Hepatocyte (in vitro differentiated cells): Measurements from ENCODE around the gene CDH12. TPM values are rescaled to one million over a fixed set of nuclear protein-coding genes. Genes with fewer than 3 reads are reported as not detected.

Experiments used
- DNase-seq: peaks from one replicate; pipeline ENCODE4 v3.0.0-alpha.2; 2016; ENCODE audit warnings: low spot score
- H2AFZ ChIP-seq: fragments of 200-600 bp; sonication (generic); 2 replicates; pipeline ENCODE4 v1.6.0; 2016; ENCODE audit warnings: antibody characterized with exemption, mild to moderate bottlenecking
- H3K27ac ChIP-seq: fragments of 200-600 bp; sonication (generic); 2 replicates; pipeline ENCODE4 v1.5.1; 2016; ENCODE audit warnings: mild to moderate bottlenecking
- H3K27me3 ChIP-seq: fragments of 200-600 bp; sonication (generic); 2 replicates; pipeline ENCODE4 v1.6.1; 2016
- H3K36me3 ChIP-seq: fragments of 200-600 bp; sonication (generic); replicated peaks from 2 replicates; pipeline ENCODE4 v1.5.1; 2016; ENCODE audit warnings: low read depth; ENCODE audit not compliant: insufficient read depth
- H3K4me1 ChIP-seq: fragments of 200-600 bp; sonication (generic); 2 replicates; pipeline ENCODE4 v1.5.1; 2016; ENCODE audit warnings: mild to moderate bottlenecking, moderate library complexity; ENCODE audit not compliant: insufficient read depth
- H3K4me2 ChIP-seq: fragments of 200-600 bp; sonication (generic); 2 replicates; pipeline ENCODE4 v1.6.0; 2016
- H3K4me3 ChIP-seq: fragments of 200-600 bp; sonication (generic); 2 replicates; pipeline ENCODE4 v1.5.1; 2016; ENCODE audit warnings: mild to moderate bottlenecking
- H3K79me2 ChIP-seq: fragments of 200-600 bp; sonication (generic); 2 replicates; pipeline ENCODE4 v1.6.0; 2017; ENCODE audit warnings: mild to moderate bottlenecking
- H3K9me2 ChIP-seq: fragments of 200-600 bp; sonication (generic); replicated peaks from 2 replicates; pipeline ENCODE4 v1.6.0; 2017; ENCODE audit warnings: mild to moderate bottlenecking; ENCODE audit not compliant: insufficient read depth
- H3K9me3 ChIP-seq: fragments of 200-600 bp; sonication (generic); 2 replicates; pipeline ENCODE4 v1.5.1; 2016; ENCODE audit warnings: low read depth, mild to moderate bottlenecking
- H4K20me1 ChIP-seq: fragments of 200-600 bp; sonication (generic); 2 replicates; pipeline ENCODE4 v1.6.0; 2016; ENCODE audit warnings: mild to moderate bottlenecking; ENCODE audit not compliant: insufficient read depth, poor library complexity, severe bottlenecking
- EZH2 ChIP-seq: fragments of 200-600 bp; sonication (generic); IDR thresholded peaks from 2 replicates; pipeline ENCODE4 v1.6.1; 2016; ENCODE audit warnings: antibody characterized with exemption, mild to moderate bottlenecking, borderline replicate concordance
- EZH2phosphoT487 ChIP-seq: fragments of 200-600 bp; sonication (generic); IDR thresholded peaks from one replicate; pipeline ENCODE4 v1.6.1; 2018; ENCODE audit warnings: antibody characterized with exemption, mild to moderate bottlenecking, low read depth, moderate library complexity; ENCODE audit not compliant: unreplicated experiment, severe bottlenecking
- WGBS: methylation state at CpG from one replicate; pipeline ENCODE4 v1.1.6; 2016; ENCODE audit warnings: low lambda C conversion rate; ENCODE audit errors: missing lambda C conversion rate; 5-methylcytosine and 5-hydroxymethylcytosine counted together
- polyA plus RNA-seq: library from polyadenylated mRNA; unstranded; fragments of >200 nt; fragmentation: Nextera tagmentation; extraction: Ambion mirVana; gene quantifications from 2 replicates; pipeline ENCODE4 v1.2.1, GENCODE V29; 2016
- total RNA-seq: library from RNA; depleted of rRNA; stranded (reverse); fragments of >200 nt; gene quantifications from 2 replicates; pipeline ENCODE4 v1.2.3, GENCODE V29; 2014
- TF ChIP-seq, protein P1 (sequence below): fragments of 200-600 bp; sonication (generic); IDR thresholded peaks from 2 replicates; pipeline ENCODE4 v1.5.1; 2016; ENCODE audit warnings: antibody characterized with exemption, mild to moderate bottlenecking; ENCODE audit not compliant: poor library complexity

Gene CDH12
- total and polyA plus RNA-seq, 2 experiments from 2014 or later: 15.4 to 44.5 TPM

DNA sequence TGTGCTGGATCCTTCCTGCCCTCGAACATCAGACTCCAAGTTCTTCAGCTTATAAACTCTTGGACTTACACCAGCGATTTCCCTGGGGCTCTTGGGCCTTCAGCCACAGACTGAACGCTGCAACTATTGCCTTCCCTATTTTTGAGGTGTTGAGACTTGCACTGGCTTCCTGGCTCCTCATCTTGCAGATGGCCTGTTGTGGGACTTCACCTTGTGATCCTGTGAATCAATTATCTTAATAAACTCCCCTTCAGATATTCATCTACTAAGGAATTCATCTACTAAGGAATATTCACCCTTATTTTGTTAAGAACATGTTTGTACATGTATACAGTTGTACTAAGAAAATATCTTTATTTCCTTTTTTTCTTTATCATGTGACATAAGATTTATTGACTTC lies 1079.7 kb downstream of the CDH12 start:
- WGBS: 83% methylated on average over 3 of the region's 3 CpGs
- no peak overlapping the region for H2AFZ ChIP-seq
- TF ChIP-seq EZH2 (no peak), EZH2phosphoT487 (no peak)
- TF ChIP-seq, protein P1, sequence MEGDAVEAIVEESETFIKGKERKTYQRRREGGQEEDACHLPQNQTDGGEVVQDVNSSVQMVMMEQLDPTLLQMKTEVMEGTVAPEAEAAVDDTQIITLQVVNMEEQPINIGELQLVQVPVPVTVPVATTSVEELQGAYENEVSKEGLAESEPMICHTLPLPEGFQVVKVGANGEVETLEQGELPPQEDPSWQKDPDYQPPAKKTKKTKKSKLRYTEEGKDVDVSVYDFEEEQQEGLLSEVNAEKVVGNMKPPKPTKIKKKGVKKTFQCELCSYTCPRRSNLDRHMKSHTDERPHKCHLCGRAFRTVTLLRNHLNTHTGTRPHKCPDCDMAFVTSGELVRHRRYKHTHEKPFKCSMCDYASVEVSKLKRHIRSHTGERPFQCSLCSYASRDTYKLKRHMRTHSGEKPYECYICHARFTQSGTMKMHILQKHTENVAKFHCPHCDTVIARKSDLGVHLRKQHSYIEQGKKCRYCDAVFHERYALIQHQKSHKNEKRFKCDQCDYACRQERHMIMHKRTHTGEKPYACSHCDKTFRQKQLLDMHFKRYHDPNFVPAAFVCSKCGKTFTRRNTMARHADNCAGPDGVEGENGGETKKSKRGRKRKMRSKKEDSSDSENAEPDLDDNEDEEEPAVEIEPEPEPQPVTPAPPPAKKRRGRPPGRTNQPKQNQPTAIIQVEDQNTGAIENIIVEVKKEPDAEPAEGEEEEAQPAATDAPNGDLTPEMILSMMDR: no peak

DNA sequence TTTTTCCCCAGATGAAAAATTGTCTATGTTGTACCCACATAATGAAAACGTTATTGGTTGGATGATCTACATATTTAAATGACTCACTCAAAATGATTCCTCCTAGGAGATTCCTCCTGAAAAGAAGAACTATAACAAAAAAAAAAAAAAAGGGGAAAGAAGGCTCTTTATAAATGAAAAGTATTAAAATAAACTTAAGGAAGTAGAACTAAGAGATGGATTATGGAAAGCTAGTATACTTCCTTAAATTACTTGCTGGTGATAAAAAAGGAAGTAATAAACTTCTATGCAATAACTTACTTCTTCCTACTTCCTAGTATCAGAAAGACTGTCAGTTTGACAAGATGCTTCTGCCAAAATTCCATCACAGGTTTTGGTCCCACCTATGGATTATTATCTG lies 1087.7 kb downstream of the CDH12 start:
- Histone ChIP-seq H3K9me2 (no peaks in the 10 kb centered on the region), H3K4me3 (no peak overlapping the region), H3K79me2 (no peaks in the 10 kb centered on the region), H3K4me2 (no peak overlapping the region), H3K9me3 (no peaks in the 10 kb centered on the region), H3K4me1 (no peaks in the 10 kb centered on the region), H3K27ac (no peak overlapping the region), H3K36me3 (no peaks in the 10 kb centered on the region), H3K27me3 (no peaks in the 10 kb centered on the region), H4K20me1 (no peaks in the 10 kb centered on the region), H2AFZ (no peak overlapping the region)
- WGBS: 50% methylated on average over 1 of the region's 1 CpG
- no peak for TF ChIP-seq EZH2phosphoT487
- TF ChIP-seq, protein P1: no peak
- TF ChIP-seq EZH2: no peak
- DNase-seq: no peak

More for the DNA sequence above, 1079.7 kb downstream of the CDH12 start:
- no peak for DNase-seq
- Histone ChIP-seq H3K4me3 (no peak overlapping the region), H3K36me3 (no peaks in the 10 kb centered on the region), H3K4me1 (no peaks in the 10 kb centered on the region), H3K27ac (no peak overlapping the region), H3K9me3 (no peaks in the 10 kb centered on the region), H3K79me2 (no peaks in the 10 kb centered on the region), H3K4me2 (no peak overlapping the region), H3K27me3 (no peaks in the 10 kb centered on the region), H3K9me2 (peaks cover 4% of the 10 kb centered on the region), H4K20me1 (no peaks in the 10 kb centered on the region)

DNA sequence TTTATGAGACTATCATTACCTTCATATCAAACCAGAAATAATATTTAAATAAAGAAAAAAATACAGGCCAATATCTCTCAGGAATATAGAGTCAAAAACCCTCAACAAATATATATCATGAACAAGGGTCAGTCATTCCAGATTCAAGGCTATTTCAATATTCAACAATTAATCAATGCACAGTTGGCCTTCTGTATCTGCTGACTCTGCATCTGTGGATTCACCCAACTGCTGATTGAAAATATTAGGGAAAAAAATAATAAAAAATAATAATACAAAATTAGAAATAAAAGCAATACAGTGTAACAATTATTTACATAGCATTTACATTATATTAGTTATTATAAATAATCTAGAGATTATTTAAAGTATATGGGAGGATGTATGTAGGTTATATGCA lies 1114.0 kb downstream of the CDH12 start:
- DNase-seq: no peak
- Histone ChIP-seq H3K4me2 (no peak overlapping the region), H4K20me1 (no peaks in the 10 kb centered on the region), H3K27ac (no peak overlapping the region), H3K27me3 (no peaks in the 10 kb centered on the region), H3K36me3 (no peaks in the 10 kb centered on the region), H3K9me3 (no peaks in the 10 kb centered on the region), H2AFZ (no peak overlapping the region), H3K9me2 (no peaks in the 10 kb centered on the region), H3K4me3 (no peak overlapping the region), H3K4me1 (no peaks in the 10 kb centered on the region), H3K79me2 (no peaks in the 10 kb centered on the region)
- TF ChIP-seq, protein P1: no peak
- TF ChIP-seq EZH2: no peak

DNA sequence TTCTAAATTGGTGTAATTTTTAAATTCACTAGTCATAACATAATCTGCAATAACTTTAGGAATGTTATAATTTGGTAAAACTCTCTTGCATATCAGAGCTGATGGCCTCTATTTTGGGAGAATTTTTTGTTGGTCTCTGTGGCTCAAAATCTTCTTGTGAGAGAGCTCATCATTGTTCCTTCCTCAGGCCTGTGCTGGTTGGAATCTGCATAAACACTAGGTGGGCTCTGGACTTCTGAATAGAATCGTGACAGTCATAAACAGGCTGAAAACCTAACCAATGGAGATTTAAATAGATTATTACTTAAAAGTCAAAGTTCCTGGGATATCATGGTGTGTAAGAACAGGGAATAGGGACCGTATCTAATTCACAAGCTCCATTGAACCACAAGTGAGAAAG lies 1129.6 kb downstream of the CDH12 start:
- no peak overlapping the region for H3K4me2 ChIP-seq
- no peak for DNase-seq
- TF ChIP-seq, protein P1: no peak
- TF ChIP-seq EZH2: no peak
- TF ChIP-seq EZH2phosphoT487: no peak

More for the DNA sequence above, 1129.6 kb downstream of the CDH12 start:
- no peak overlapping the region for H3K27ac ChIP-seq
- no peaks in the 10 kb centered on the region for H3K79me2 ChIP-seq
- H3K9me2 ChIP-seq: no peaks in the 10 kb centered on the region
- H3K4me3 ChIP-seq: no peak overlapping the region
- no peak overlapping the region for H2AFZ ChIP-seq
- WGBS: 81% methylated on average over 2 of the region's 2 CpGs
- no peaks in the 10 kb centered on the region for H3K4me1 ChIP-seq
- no peaks in the 10 kb centered on the region for H3K9me3 ChIP-seq
- no peaks in the 10 kb centered on the region for H3K36me3 ChIP-seq
- no peaks in the 10 kb centered on the region for H4K20me1 ChIP-seq
- no peaks in the 10 kb centered on the region for H3K27me3 ChIP-seq
